Neuronal stem cell (in vitro differentiated cells): ENCODE measurements around the gene NPAS4.

Experiments
- DNase-seq: peaks from one replicate; pipeline ENCODE4 v3.0.0-alpha.2; 2013; ENCODE audit warnings: low spot score
- H2AFZ ChIP-seq: one replicate; pipeline ENCODE4 v1.6.1; 2013; ENCODE audit warnings: mild to moderate bottlenecking, low read length, inconsistent platforms
- H2AK5ac ChIP-seq: 2 replicates; pipeline ENCODE4 v1.6.1; 2013; ENCODE audit warnings: low read depth, mild to moderate bottlenecking, inconsistent platforms, low read length, moderate library complexity, mixed read lengths
- H2BK120ac ChIP-seq: 2 replicates; pipeline ENCODE4 v1.6.1; 2013; ENCODE audit warnings: low read depth, mild to moderate bottlenecking, inconsistent platforms, low read length, moderate library complexity, mixed read lengths
- H2BK12ac ChIP-seq: one replicate; pipeline ENCODE4 v1.6.1; 2013; ENCODE audit warnings: low read length, inconsistent platforms
- H2BK15ac ChIP-seq: 2 replicates; pipeline ENCODE4 v1.6.1; 2013; ENCODE audit warnings: mild to moderate bottlenecking, low read length, inconsistent platforms, mixed read lengths
- H2BK5ac ChIP-seq: one replicate; pipeline ENCODE4 v1.6.1; 2013; ENCODE audit warnings: inconsistent platforms, mild to moderate bottlenecking, low read length, moderate library complexity
- H3K14ac ChIP-seq: one replicate; pipeline ENCODE4 v1.6.1; 2013; ENCODE audit warnings: low read length, inconsistent platforms
- H3K18ac ChIP-seq: 2 replicates; pipeline ENCODE4 v1.6.1; 2013; ENCODE audit warnings: low read length, inconsistent platforms
- H3K23ac ChIP-seq: 2 replicates; pipeline ENCODE4 v1.6.1; 2013; ENCODE audit warnings: low read depth, mild to moderate bottlenecking, mixed read lengths, low read length, inconsistent platforms; ENCODE audit not compliant: poor library complexity
- H3K27ac ChIP-seq: replicated peaks from 3 replicates; pipeline ENCODE4 v1.5.1; 2013; ENCODE audit warnings: low read length, inconsistent platforms
- H3K27me3 ChIP-seq, 3 experiments: 2 replicates each; pipeline ENCODE4 v1.6.1; 2013; ENCODE audit warnings: low read length in 3 of 3, mild to moderate bottlenecking in 2 of 3, inconsistent platforms in 1 of 3, low read depth in 1 of 3, mixed read lengths in 1 of 3, moderate library complexity in 1 of 3; ENCODE audit not compliant: control insufficient read depth in 3 of 3, insufficient read depth in 3 of 3
- H3K36me3 ChIP-seq, 2 donors: replicated peaks in 1 of 2; 2 replicates each; pipeline ENCODE4 v1.6.1; 2013; ENCODE audit warnings: low read length in 2 of 2; ENCODE audit not compliant: control insufficient read depth in 2 of 2, insufficient read depth in 2 of 2
- H3K4ac ChIP-seq: 2 replicates; pipeline ENCODE4 v1.6.1; 2013; ENCODE audit warnings: inconsistent platforms, mild to moderate bottlenecking, low read length, moderate library complexity
- H3K4me1 ChIP-seq, 2 donors: 1 replicate in 1 of 2; 2 replicates in 1 of 2; pipeline ENCODE4 v1.6.1; 2013; ENCODE audit warnings: low read length in 2 of 2, low read depth in 1 of 2; ENCODE audit not compliant: control insufficient read depth in 2 of 2, insufficient read depth in 1 of 2
- H3K4me2 ChIP-seq: one replicate; pipeline ENCODE4 v1.6.1; 2013; ENCODE audit warnings: mild to moderate bottlenecking, low read length, inconsistent platforms; ENCODE audit not compliant: insufficient read depth, poor library complexity, severe bottlenecking
- H3K4me3 ChIP-seq, 2 donors: 2 replicates each; pipeline ENCODE4 v1.5.1; 2013; ENCODE audit warnings: low read length in 2 of 2, mild to moderate bottlenecking in 2 of 2, inconsistent platforms in 1 of 2, moderate library complexity in 1 of 2
- H3K79me1 ChIP-seq: one replicate; pipeline ENCODE4 v1.6.1; 2013; ENCODE audit warnings: low read depth, mild to moderate bottlenecking, inconsistent platforms, low read length, moderate library complexity
- H3K9ac ChIP-seq: one replicate; pipeline ENCODE4 v1.6.1; 2013; ENCODE audit warnings: mild to moderate bottlenecking, low read depth, low read length, inconsistent platforms; ENCODE audit not compliant: poor library complexity
- H3K9me3 ChIP-seq, 2 donors: replicated peaks in 1 of 2; 2 replicates each; pipeline versions ENCODE3 to v1.6.1; 2013; ENCODE audit warnings: low read length in 2 of 2, mild to moderate bottlenecking in 2 of 2, inconsistent platforms in 1 of 2, low read depth in 1 of 2, mixed read lengths in 1 of 2, moderate library complexity in 1 of 2; ENCODE audit not compliant: control insufficient read depth in 2 of 2, insufficient read depth in 1 of 2
- H4K8ac ChIP-seq: one replicate; pipeline ENCODE4 v1.6.1; 2013; ENCODE audit warnings: low read depth, mild to moderate bottlenecking, inconsistent platforms, low read length, moderate library complexity
- H4K91ac ChIP-seq: one replicate; pipeline ENCODE4 v1.6.1; 2013; ENCODE audit warnings: low read length, low read depth, mild to moderate bottlenecking, inconsistent platforms; ENCODE audit not compliant: poor library complexity
- WGBS, 2 donors: extraction: QIAGEN DNeasy Blood & Tissue Kit; methylation state at CpG; one replicate each; pipeline ENCODE4 v1.1.7; 2013; ENCODE audit warnings: missing lambda C conversion rate in 2 of 2, mixed read lengths in 1 of 2; ENCODE audit not compliant: insufficient read length in 2 of 2, insufficient replicate concordance in 1 of 2; ENCODE audit errors: extremely low coverage in 2 of 2; 5-methylcytosine and 5-hydroxymethylcytosine counted together

NPAS4 gene

GRCh38 chr11:66467756-66468155, 46.9 kb downstream of the NPAS4 start:
- Histone ChIP-seq H2BK12ac (no peak overlapping the region), H3K9ac (peak overlapping the region; percentile 85), H3K23ac (no peak overlapping the region), H3K9me3 (peaks cover 0 to 2% of the 10 kb centered on the region in 2 donors), H3K27me3 (no peaks in the 10 kb centered on the region), H2AFZ (peak overlapping the region; percentile 30), H3K79me1 (no peaks in the 10 kb centered on the region), H4K8ac (no peak overlapping the region), H2BK120ac (no peak overlapping the region), H2BK5ac (no peak overlapping the region), H2BK15ac (no peak overlapping the region), H3K4me3 (peak overlapping the region in 1 of 2 donors; percentile 68), H3K27ac (no peak overlapping the region), H3K4ac (no peak overlapping the region), H2AK5ac (peak overlapping the region; percentile 22), H3K36me3 (peaks cover 9 to 34% of the 10 kb centered on the region in 2 donors), H3K4me2 (peak overlapping the region; percentile 92), H3K18ac (peak overlapping the region; percentile 89), H3K14ac (no peak overlapping the region), H3K4me1 (peaks cover 13 to 26% of the 10 kb centered on the region in 2 donors), H4K91ac (no peak overlapping the region)
- WGBS, 2 donors: no CpG with 5 or more reads among the region's 6 CpGs
- peak; percentile 38 for DNase-seq

- Histone ChIP-seq H2BK12ac (no peak overlapping the region), H2AFZ (no peak overlapping the region), H2BK5ac (no peak overlapping the region), H2BK120ac (no peak overlapping the region), H3K36me3 (peaks cover 16 to 43% of the 10 kb centered on the region in 2 donors), H3K4ac (no peak overlapping the region), H3K9me3 (no peaks in the 10 kb centered on the region), H2AK5ac (no peak overlapping the region), H3K79me1 (no peaks in the 10 kb centered on the region), H3K27ac (no peak overlapping the region), H3K27me3 (no peaks in the 10 kb centered on the region), H3K9ac (no peak overlapping the region), H3K4me3 (no peak overlapping the region), H4K8ac (no peak overlapping the region), H3K18ac (no peak overlapping the region), H3K4me1 (peaks cover 13 to 26% of the 10 kb centered on the region in 2 donors), H3K4me2 (no peak overlapping the region), H2BK15ac (no peak overlapping the region), H4K91ac (no peak overlapping the region), H3K23ac (no peak overlapping the region), H3K14ac (no peak overlapping the region)
- DNase-seq: no peak
- no CpG with 5 or more reads among the region's 6 CpGs for WGBS, 2 donors
These were observed 47.9 kb downstream of the NPAS4 start for GRCh38 chr11:66468691-66469090.

- Histone ChIP-seq H3K9me3 (no peaks in the 10 kb centered on the region), H3K79me1 (no peaks in the 10 kb centered on the region), H2BK5ac (no peak overlapping the region), H3K9ac (peak overlapping the region; percentile 9), H3K4me1 (peaks cover 13 to 26% of the 10 kb centered on the region in 2 donors), H4K8ac (no peak overlapping the region), H3K4ac (no peak overlapping the region), H2AFZ (no peak overlapping the region), H3K23ac (no peak overlapping the region), H4K91ac (no peak overlapping the region), H2BK12ac (no peak overlapping the region), H3K14ac (no peak overlapping the region), H3K27me3 (no peaks in the 10 kb centered on the region), H3K4me2 (no peak overlapping the region), H2AK5ac (no peak overlapping the region), H3K36me3 (peaks cover 21 to 50% of the 10 kb centered on the region in 2 donors), H3K27ac (no peak overlapping the region), H3K18ac (no peak overlapping the region), H2BK15ac (no peak overlapping the region), H2BK120ac (no peak overlapping the region), H3K4me3 (no peak overlapping the region)
- WGBS, 2 donors: no CpG with 5 or more reads among the region's 1 CpG
- no peak for DNase-seq
These were observed 48.6 kb downstream of the NPAS4 start for GRCh38 chr11:66469441-66469840.

GRCh38 chr11:66470015-66470414, 49.2 kb downstream of the NPAS4 start:
- Histone ChIP-seq H3K23ac (no peak overlapping the region), H3K4ac (no peak overlapping the region), H2BK15ac (no peak overlapping the region), H2AFZ (no peak overlapping the region), H4K91ac (no peak overlapping the region), H3K18ac (no peak overlapping the region), H3K14ac (no peak overlapping the region), H3K79me1 (no peaks in the 10 kb centered on the region), H3K4me2 (no peak overlapping the region), H3K4me3 (no peak overlapping the region), H3K9ac (no peak overlapping the region), H2BK12ac (no peak overlapping the region), H3K27ac (no peak overlapping the region), H4K8ac (no peak overlapping the region), H2BK120ac (no peak overlapping the region), H3K9me3 (no peaks in the 10 kb centered on the region), H3K36me3 (peaks cover 22 to 55% of the 10 kb centered on the region in 2 donors), H2BK5ac (no peak overlapping the region), H3K4me1 (peaks cover 12 to 26% of the 10 kb centered on the region in 2 donors), H2AK5ac (no peak overlapping the region), H3K27me3 (no peaks in the 10 kb centered on the region)
- WGBS, 2 donors: no CpG with 5 or more reads among the region's 3 CpGs
- DNase-seq: no peak
